OCI-LY1 (cell line): ENCODE measurements around the gene CCR6.

ENCODE experiments used
- CTCF ChIP-seq: fragments of 200-600 bp; sonication (generic), shearing (Covaris generic); IDR thresholded peaks from 2 replicates; pipeline ENCODE4 v1.5.1; 2017; ENCODE audit warnings: mild to moderate bottlenecking, antibody characterized with exemption, low read length, moderate library complexity, mixed read lengths
- EZH2 ChIP-seq: fragments of 200-600 bp; sonication (generic), shearing (Covaris generic); IDR thresholded peaks from 2 replicates; pipeline ENCODE4 v1.8.0; 2017; ENCODE audit warnings: borderline replicate concordance, mixed run types, mild to moderate bottlenecking, antibody characterized with exemption, low read length, moderate library complexity, mixed read lengths

- no peak for TF ChIP-seq CTCF
- no peak for TF ChIP-seq EZH2
These were observed 11.8 kb downstream of the CCR6 start for GRCh38 chr6:167134448-167135328.
